ENCODE data around the gene NRROS. TPM values are rescaled to one million over a fixed set of nuclear protein-coding genes. Genes with fewer than 3 reads are reported as not detected.
A peak's percentile ranks its signal among the peaks of the same experiment; 100 is the strongest.

The NRROS gene
- total and polyA plus RNA-seq, 2 of the 4 experiments (the other 2 are of a cell fraction), result 0.10 TPM; not detected in 1

- dilution Hi-C loops (cut with HindIII; ENCODE audit: low sequenced_read_pairs, unreplicated experiment), result no loop called here
- ATAC-seq (ENCODE audit: low read depth) (no peak), DNase-seq (no peak)
- peaks cover 3% of the 10 kb centered on the region for H3K27me3 ChIP-seq (ENCODE audit: control insufficient read depth, insufficient read depth, low read length)
- in situ Hi-C loops (cut with MboI; ENCODE audit: low sequenced_read_pairs), result no loop called here
- H3K79me1 ChIP-seq (ENCODE audit: low read depth in 1 of 2, low read length in 2 of 2), result no peaks in the 10 kb centered on the region
- H2BK15ac ChIP-seq (ENCODE audit: low read depth, low read length), result no peak overlapping the region
- no peak overlapping the region for H3K56ac ChIP-seq (ENCODE audit: extremely low read depth, insufficient read depth, low read length)
- no peaks in the 10 kb centered on the region for H3K9me3 ChIP-seq (ENCODE audit: control insufficient read depth, insufficient read depth, low read length)
- no peak overlapping the region for H3K4me2 ChIP-seq (ENCODE audit: low read depth, low read length)
- no peak overlapping the region for H3K9ac ChIP-seq (ENCODE audit: low read depth, low read length)
- H3K18ac ChIP-seq (ENCODE audit: low read depth, low read length), result no peak overlapping the region
- H2AK9ac ChIP-seq (replicated peaks; ENCODE audit: low read depth, low read length, poor library complexity), result peak overlapping the region; percentile 50
- no peak overlapping the region for H2AK5ac ChIP-seq (ENCODE audit: low read depth, low read length)
- H4K20me1 ChIP-seq (ENCODE audit: insufficient read depth, low read length), result no peaks in the 10 kb centered on the region
- no peak overlapping the region for H4K91ac ChIP-seq (ENCODE audit: insufficient read depth, low read depth, low read length)
- POLR2A ChIA-PET (ENCODE audit: unreplicated experiment), result no interaction called here
- no TSS peak for BruUV-seq (replicated peaks)
- H2BK5ac ChIP-seq (ENCODE audit: low read depth, low read length, poor library complexity, severe bottlenecking), result no peak overlapping the region
- no peak overlapping the region for H3K27ac ChIP-seq (ENCODE audit: insufficient read depth, low read length)
- CTCF ChIA-PET, result no interaction called here
- H3K14ac ChIP-seq (replicated peaks; ENCODE audit: low read depth, low read length), result no peak overlapping the region
- H3K4me1 ChIP-seq (ENCODE audit: control insufficient read depth, insufficient read depth, low read length), result peaks cover 10% of the 10 kb centered on the region; the same call in 1 of the 2 replicates
- 82% methylated on average over 9 of the region's 16 CpGs; no CpG with 5 or more reads in 1 of the 2 experiments for WGBS, 2 experiments (ENCODE audit: extremely low coverage in 2 of 2, insufficient read length in 1 of 2)
- H4K8ac ChIP-seq (ENCODE audit: low read depth in 2 of 2, low read length in 2 of 2), result no peak overlapping the region
- no peak overlapping the region for H3K4me3 ChIP-seq (ENCODE audit: insufficient read depth, low read depth, low read length)
- H2BK20ac ChIP-seq (ENCODE audit: low read depth, low read length), result no peak overlapping the region
- H3K23ac ChIP-seq (ENCODE audit: low read depth, low read length), result no peak overlapping the region
- H3K4ac ChIP-seq (ENCODE audit: low read depth, low read length), result no peak overlapping the region
- intact Hi-C loops (cut with micrococcal nuclease), result no loop called here
- H2AFZ ChIP-seq (replicated peaks; ENCODE audit: low read length, poor library complexity), result peak overlapping the region; percentile 3
- H4K5ac ChIP-seq (ENCODE audit: low read depth, low read length), result no peak overlapping the region
- H3K9me1 ChIP-seq (ENCODE audit: insufficient read depth, low read length), result 0 out of 2 replicates have a peak, but pooled peaks cover 2% of the 10 kb centered on the region
- H2BK120ac ChIP-seq (ENCODE audit: low read depth, low read length), result no peak overlapping the region
- no peaks in the 10 kb centered on the region for H3K36me3 ChIP-seq (ENCODE audit: control insufficient read depth, insufficient read depth, low read length)
- TF ChIP-seq USF2 (IDR thresholded peaks at IDR 0.05; ENCODE audit: low read depth, low read length) (no peak), BHLHE40 (IDR thresholded peaks at IDR 0.05; ENCODE audit: low read depth, low read length) (no peak), MXI1 (IDR thresholded peaks at IDR 0.05; ENCODE audit: borderline replicate concordance, low read depth, low read length) (no peak), RAD21 (IDR thresholded peaks at IDR 0.05; ENCODE audit: low read length) (no peak)
Observed at GRCh38 chr3:196661400-196661799, 21.9 kb downstream of the NRROS start.

Measured in IMR-90 (cell line).